Measurements from ENCODE around the gene SPATA20. TPM values are rescaled to one million over a fixed set of nuclear protein-coding genes. Genes with fewer than 3 reads are reported as not detected.

The SPATA20 gene
- total and polyA plus RNA-seq, 2 of the 8 experiments (the other 6 are each of a cell fraction or from before 2014, with no cell fraction given) = 16.2 to 17.5 TPM

DNA sequence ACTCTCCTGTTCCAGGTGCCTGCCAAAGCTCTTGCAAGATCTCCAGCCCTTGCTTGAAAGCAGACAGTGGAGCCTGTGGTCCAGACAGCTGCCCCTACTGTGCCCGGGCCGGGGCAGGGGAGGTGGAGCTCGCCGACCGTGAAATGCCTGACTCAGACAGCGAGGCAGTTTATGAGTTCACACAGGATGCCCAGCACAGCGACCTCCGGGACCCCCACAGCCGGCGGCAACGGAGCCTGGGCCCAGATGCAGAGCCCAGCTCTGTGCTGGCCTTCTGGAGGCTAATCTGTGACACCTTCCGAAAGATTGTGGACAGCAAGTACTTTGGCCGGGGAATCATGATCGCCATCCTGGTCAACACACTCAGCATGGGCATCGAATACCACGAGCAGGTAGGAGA, 31.2 kb downstream of the SPATA20 start (continued):
- TF ChIP-seq, protein P1, sequence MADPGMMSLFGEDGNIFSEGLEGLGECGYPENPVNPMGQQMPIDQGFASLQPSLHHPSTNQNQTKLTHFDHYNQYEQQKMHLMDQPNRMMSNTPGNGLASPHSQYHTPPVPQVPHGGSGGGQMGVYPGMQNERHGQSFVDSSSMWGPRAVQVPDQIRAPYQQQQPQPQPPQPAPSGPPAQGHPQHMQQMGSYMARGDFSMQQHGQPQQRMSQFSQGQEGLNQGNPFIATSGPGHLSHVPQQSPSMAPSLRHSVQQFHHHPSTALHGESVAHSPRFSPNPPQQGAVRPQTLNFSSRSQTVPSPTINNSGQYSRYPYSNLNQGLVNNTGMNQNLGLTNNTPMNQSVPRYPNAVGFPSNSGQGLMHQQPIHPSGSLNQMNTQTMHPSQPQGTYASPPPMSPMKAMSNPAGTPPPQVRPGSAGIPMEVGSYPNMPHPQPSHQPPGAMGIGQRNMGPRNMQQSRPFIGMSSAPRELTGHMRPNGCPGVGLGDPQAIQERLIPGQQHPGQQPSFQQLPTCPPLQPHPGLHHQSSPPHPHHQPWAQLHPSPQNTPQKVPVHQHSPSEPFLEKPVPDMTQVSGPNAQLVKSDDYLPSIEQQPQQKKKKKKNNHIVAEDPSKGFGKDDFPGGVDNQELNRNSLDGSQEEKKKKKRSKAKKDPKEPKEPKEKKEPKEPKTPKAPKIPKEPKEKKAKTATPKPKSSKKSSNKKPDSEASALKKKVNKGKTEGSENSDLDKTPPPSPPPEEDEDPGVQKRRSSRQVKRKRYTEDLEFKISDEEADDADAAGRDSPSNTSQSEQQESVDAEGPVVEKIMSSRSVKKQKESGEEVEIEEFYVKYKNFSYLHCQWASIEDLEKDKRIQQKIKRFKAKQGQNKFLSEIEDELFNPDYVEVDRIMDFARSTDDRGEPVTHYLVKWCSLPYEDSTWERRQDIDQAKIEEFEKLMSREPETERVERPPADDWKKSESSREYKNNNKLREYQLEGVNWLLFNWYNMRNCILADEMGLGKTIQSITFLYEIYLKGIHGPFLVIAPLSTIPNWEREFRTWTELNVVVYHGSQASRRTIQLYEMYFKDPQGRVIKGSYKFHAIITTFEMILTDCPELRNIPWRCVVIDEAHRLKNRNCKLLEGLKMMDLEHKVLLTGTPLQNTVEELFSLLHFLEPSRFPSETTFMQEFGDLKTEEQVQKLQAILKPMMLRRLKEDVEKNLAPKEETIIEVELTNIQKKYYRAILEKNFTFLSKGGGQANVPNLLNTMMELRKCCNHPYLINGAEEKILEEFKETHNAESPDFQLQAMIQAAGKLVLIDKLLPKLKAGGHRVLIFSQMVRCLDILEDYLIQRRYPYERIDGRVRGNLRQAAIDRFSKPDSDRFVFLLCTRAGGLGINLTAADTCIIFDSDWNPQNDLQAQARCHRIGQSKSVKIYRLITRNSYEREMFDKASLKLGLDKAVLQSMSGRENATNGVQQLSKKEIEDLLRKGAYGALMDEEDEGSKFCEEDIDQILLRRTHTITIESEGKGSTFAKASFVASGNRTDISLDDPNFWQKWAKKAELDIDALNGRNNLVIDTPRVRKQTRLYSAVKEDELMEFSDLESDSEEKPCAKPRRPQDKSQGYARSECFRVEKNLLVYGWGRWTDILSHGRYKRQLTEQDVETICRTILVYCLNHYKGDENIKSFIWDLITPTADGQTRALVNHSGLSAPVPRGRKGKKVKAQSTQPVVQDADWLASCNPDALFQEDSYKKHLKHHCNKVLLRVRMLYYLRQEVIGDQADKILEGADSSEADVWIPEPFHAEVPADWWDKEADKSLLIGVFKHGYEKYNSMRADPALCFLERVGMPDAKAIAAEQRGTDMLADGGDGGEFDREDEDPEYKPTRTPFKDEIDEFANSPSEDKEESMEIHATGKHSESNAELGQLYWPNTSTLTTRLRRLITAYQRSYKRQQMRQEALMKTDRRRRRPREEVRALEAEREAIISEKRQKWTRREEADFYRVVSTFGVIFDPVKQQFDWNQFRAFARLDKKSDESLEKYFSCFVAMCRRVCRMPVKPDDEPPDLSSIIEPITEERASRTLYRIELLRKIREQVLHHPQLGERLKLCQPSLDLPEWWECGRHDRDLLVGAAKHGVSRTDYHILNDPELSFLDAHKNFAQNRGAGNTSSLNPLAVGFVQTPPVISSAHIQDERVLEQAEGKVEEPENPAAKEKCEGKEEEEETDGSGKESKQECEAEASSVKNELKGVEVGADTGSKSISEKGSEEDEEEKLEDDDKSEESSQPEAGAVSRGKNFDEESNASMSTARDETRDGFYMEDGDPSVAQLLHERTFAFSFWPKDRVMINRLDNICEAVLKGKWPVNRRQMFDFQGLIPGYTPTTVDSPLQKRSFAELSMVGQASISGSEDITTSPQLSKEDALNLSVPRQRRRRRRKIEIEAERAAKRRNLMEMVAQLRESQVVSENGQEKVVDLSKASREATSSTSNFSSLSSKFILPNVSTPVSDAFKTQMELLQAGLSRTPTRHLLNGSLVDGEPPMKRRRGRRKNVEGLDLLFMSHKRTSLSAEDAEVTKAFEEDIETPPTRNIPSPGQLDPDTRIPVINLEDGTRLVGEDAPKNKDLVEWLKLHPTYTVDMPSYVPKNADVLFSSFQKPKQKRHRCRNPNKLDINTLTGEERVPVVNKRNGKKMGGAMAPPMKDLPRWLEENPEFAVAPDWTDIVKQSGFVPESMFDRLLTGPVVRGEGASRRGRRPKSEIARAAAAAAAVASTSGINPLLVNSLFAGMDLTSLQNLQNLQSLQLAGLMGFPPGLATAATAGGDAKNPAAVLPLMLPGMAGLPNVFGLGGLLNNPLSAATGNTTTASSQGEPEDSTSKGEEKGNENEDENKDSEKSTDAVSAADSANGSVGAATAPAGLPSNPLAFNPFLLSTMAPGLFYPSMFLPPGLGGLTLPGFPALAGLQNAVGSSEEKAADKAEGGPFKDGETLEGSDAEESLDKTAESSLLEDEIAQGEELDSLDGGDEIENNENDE (IDR thresholded peaks at IDR 0.05; ENCODE audit: insufficient replicate concordance, low read length) = no peak
- TF ChIP-seq SRF (IDR thresholded peaks at IDR 0.05; ENCODE audit: low read depth, low read length) (no peak), KDM5A (IDR thresholded peaks at IDR 0.05; ENCODE audit: low read length) (no peak), CBX5 (IDR thresholded peaks at IDR 0.05; ENCODE audit: low read depth, low read length) (no peak), RNF2 (IDR thresholded peaks at IDR 0.05; ENCODE audit: borderline replicate concordance, low read depth, low read length, missing control alignments, poor library complexity, severe bottlenecking) (no peak), TCF12 (IDR thresholded peaks at IDR 0.05; ENCODE audit: low read depth, low read length) (no peak), RAD21 (IDR thresholded peaks at IDR 0.05 in 1 of 2, conservative IDR thresholded peaks at IDR 0.05 in 1 of 2; ENCODE audit: low read depth in 2 of 2, low read length in 2 of 2) (no peak), RBBP5 (IDR thresholded peaks at IDR 0.05; ENCODE audit: borderline replicate concordance, low read depth, low read length) (no peak), KDM4A (IDR thresholded peaks at IDR 0.05; ENCODE audit: low read depth, low read length, severe bottlenecking) (no peak), CHD1 (IDR thresholded peaks at IDR 0.05; ENCODE audit: low read depth, low read length) (no peak)
- TF ChIP-seq, protein P2, sequence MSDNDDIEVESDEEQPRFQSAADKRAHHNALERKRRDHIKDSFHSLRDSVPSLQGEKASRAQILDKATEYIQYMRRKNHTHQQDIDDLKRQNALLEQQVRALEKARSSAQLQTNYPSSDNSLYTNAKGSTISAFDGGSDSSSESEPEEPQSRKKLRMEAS (IDR thresholded peaks at IDR 0.05) = no peak
